NB4 (cell line): ENCODE measurements around the gene JAG2.

ENCODE experiments used
- POLR2A ChIP-seq: IDR thresholded peaks from 2 replicates; pipeline ENCODE4 v1.6.1; 2011; ENCODE audit warnings: mild to moderate bottlenecking; ENCODE audit not compliant: insufficient read length; ENCODE audit errors: extremely low read depth
- TF ChIP-seq, protein P1 (sequence below): IDR thresholded peaks from one replicate; pipeline ENCODE4 v1.5.1; 2012; ENCODE audit warnings: low read depth, low read length

DNA sequence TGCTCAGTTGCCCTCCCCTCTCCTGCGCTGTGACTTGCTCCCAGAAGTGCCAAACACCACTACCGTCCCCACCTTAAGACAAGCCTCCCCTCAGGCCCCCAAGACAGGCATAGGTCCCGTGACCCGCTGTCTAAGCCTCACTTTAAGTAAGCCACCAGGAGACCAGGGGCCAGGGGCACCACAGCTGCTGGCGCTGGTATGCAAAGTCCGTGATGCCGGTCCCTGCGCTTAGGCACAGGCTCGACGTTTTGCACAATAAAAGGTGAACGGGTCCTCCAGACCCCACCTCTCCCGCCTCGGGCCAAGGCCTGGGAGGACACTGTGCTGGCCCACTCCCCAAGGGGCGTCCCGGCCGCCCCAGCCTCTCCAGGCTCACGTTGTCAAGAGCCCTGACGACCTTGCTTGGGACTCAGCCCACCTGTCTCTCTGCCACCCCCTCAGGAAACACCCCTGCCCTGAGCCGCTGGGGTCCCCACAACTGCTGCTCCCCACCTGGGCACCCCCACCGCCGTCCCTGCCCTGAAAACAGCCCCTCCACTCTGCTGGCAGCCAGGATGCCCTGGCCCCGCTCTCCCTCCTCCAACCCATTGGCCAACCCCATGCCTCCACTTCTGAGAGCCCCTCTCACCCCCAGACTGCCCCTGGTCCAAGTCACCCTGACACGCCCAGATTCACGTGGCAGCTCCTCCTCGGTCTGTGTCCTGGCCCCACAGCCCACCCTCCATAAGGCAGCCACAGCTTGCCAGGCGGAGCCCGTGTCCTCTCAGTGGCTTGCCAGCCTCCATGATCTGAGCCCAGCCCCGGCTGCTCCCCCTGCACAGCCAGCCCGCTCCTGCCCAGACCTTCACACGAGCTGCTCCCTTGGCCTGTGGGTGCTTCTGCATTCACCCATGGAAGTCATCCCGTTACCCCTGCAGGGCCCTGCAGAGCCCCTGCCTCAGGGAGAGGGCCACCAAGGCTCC, 11.9 kb downstream of the JAG2 start:
- no peak for TF ChIP-seq POLR2A
- TF ChIP-seq, protein P1, sequence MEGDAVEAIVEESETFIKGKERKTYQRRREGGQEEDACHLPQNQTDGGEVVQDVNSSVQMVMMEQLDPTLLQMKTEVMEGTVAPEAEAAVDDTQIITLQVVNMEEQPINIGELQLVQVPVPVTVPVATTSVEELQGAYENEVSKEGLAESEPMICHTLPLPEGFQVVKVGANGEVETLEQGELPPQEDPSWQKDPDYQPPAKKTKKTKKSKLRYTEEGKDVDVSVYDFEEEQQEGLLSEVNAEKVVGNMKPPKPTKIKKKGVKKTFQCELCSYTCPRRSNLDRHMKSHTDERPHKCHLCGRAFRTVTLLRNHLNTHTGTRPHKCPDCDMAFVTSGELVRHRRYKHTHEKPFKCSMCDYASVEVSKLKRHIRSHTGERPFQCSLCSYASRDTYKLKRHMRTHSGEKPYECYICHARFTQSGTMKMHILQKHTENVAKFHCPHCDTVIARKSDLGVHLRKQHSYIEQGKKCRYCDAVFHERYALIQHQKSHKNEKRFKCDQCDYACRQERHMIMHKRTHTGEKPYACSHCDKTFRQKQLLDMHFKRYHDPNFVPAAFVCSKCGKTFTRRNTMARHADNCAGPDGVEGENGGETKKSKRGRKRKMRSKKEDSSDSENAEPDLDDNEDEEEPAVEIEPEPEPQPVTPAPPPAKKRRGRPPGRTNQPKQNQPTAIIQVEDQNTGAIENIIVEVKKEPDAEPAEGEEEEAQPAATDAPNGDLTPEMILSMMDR = no peak
